Stomach (tissue), 9 donors: ENCODE measurements around the gene PLCG1. TPM values are rescaled to one million over a fixed set of nuclear protein-coding genes. Genes with fewer than 3 reads are reported as not detected.

ENCODE experiments used
- DNase-seq, 2 donors: peaks; one replicate each; pipeline versions ENCODE4 v3.0.0 to v3.0.0-alpha.2; 2013 to 2019
- H3K27ac ChIP-seq, 5 donors: fragments of 200-600 bp in 4 of 5; sonication (generic) in 4 of 5; one replicate each; pipeline ENCODE4 v1.5.1; 2013 to 2019; ENCODE audit warnings: mild to moderate bottlenecking in 1 of 5, moderate library complexity in 1 of 5
- H3K27me3 ChIP-seq, 3 donors: fragments of 200-600 bp; sonication (generic); one replicate each; pipeline ENCODE4 v1.5.1; 2017 to 2019; ENCODE audit warnings: mixed run types in 1 of 3
- H3K36me3 ChIP-seq, 4 donors: fragments of 200-600 bp; sonication (generic); 1 replicate in 3 of 4; 2 replicates in 1 of 4; pipeline ENCODE4 v1.5.1; 2016 to 2019
- H3K4me1 ChIP-seq, 4 donors: fragments of 200-600 bp; sonication (generic); one replicate each; pipeline ENCODE4 v1.5.1; 2016 to 2019
- H3K4me3 ChIP-seq, 4 donors: fragments of 200-600 bp; sonication (generic) in 3 of 4; one replicate each; pipeline ENCODE4 v1.5.1; 2016 to 2019; ENCODE audit warnings: mild to moderate bottlenecking in 1 of 4
- H3K9me3 ChIP-seq, 4 donors: fragments of 200-600 bp; sonication (generic); one replicate each; pipeline ENCODE4 v1.5.1; 2016 to 2019
- CTCF ChIP-seq, 7 experiments: fragments of 450-650 bp in 4 of 7; fragments of 200-600 bp in 3 of 7; sonication (generic) in 3 of 7; IDR thresholded peaks; one replicate each; pipeline ENCODE4 v1.5.1; 2016 to 2019; ENCODE audit warnings: antibody characterized with exemption in 7 of 7, control low read depth in 2 of 7, mild to moderate bottlenecking in 1 of 7
- EP300 ChIP-seq: sonication (generic); formaldehyde crosslinking; IDR thresholded peaks from one replicate; pipeline ENCODE4 v1.6.1; 2017; ENCODE audit warnings: antibody characterized with exemption
- POLR2A ChIP-seq, 4 donors: fragments of 450-650 bp; IDR thresholded peaks; one replicate each; pipeline ENCODE4 v1.6.1; 2016; ENCODE audit warnings: antibody characterized with exemption in 4 of 4, control low read depth in 2 of 4, mild to moderate bottlenecking in 1 of 4, moderate library complexity in 1 of 4
- POLR2AphosphoS5 ChIP-seq, 3 donors: sonication (generic); formaldehyde crosslinking; IDR thresholded peaks; one replicate each; pipeline ENCODE4 v1.6.1; 2016; ENCODE audit warnings: antibody characterized with exemption in 3 of 3
- WGBS, 5 donors: extraction: QIAGEN DNeasy Blood & Tissue Kit in 3 of 5; methylation state at CpG; one replicate each; pipeline versions ENCODE4 v1.1.5 to v1.1.7; 2013 to 2018; 5-methylcytosine and 5-hydroxymethylcytosine counted together
- intact Hi-C: fragments of 100-400 bp; cut with DNase I; formaldehyde crosslinking; loops from one replicate; pipeline ENCODE4 v1.15.1; 2023; ENCODE audit warnings: low total_unique reads
- polyA plus RNA-seq, 3 donors: library from polyadenylated mRNA; stranded (reverse); fragments of 200-250 nt; gene quantifications; one replicate each; pipeline ENCODE4 v1.2.3, GENCODE V29; 2013
- total RNA-seq, 5 donors: library from RNA; depleted of rRNA; stranded (reverse); fragments of >200 nt; gene quantifications; one replicate each; pipeline versions ENCODE4 v1.1.0 to v1.2.3, GENCODE V29; 2014 to 2016
- donor health status: healthy with polysubstance abuse.
- donor health status: Bipolar disorder and iron deficiency.
- donor health status: healthy.

Gene PLCG1
- total and polyA plus RNA-seq, 8 donors: 16.3 to 576 (median 56.0) TPM

- Histone ChIP-seq H3K9me3 (no peaks in the 10 kb centered on the region), H3K4me3 (no peak overlapping the region), H3K27ac (no peak overlapping the region), H3K27me3 (no peaks in the 10 kb centered on the region), H3K36me3 (peaks cover 37 to 80% (median 77%) of the 10 kb centered on the region in 4 donors), H3K4me1 (peaks cover 0 to 19% (median 3%) of the 10 kb centered on the region in 4 donors)
- 69 to 77% (median 74%) methylated on average over 4 of the region's 4 CpGs for WGBS, 5 donors
- TF ChIP-seq POLR2A (IDR thresholded peaks at IDR 0.05) (no peak), EP300 (no peak), CTCF (IDR thresholded peaks at IDR 0.05) (no peak), POLR2AphosphoS5 (IDR thresholded peaks at IDR 0.05) (no peak)
- intact Hi-C loops: loop anchor here (5.0 kb wide), 1 partner anchor 125 kb away; no protein-coding TSS in a partner anchor
- DNase-seq: no peak
Observed at GRCh38 chr20:41091927-41092326, 45.4 kb upstream of the PLCG1 start.

DNA sequence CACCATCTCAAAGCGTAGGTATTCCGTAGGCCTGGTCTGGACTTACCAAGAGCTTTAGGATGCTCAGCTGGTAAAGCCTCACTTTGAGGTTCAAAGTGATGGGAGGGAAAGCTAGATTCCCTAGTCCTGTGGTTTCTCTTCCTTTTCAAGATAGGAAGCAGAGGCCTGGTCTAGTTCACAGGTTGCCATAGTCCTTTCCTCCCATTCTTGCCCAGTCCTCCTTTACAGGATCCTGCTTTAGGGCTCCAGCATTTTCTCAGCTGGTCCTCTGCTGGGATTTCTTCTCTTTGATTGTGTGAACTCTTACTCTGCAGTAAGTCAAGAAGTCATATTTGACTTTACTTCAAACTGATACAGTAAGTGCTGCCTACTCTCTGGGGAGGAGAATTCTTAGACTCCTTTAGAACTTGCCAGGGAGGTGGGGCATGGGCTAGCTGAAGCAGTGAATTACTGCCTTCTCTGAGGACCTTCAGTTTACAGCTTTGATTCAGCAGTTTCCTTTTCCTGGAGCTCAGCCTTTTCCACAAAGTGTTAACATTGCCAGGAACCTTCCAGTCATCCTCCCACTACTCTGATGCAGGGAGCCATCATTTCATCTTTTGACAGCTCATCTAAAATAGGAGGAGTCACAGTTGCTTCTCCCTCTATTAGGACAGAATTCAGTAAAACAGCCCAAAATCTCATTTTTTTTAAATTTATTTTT is 42.8 kb upstream of the PLCG1 start:
- 89 to 98% (median 93%) methylated on average over 2 of the region's 2 CpGs for WGBS, 5 donors
- TF ChIP-seq EP300 (no peak), POLR2AphosphoS5 (IDR thresholded peaks at IDR 0.05) (no peak), POLR2A (IDR thresholded peaks at IDR 0.05) (no peak), CTCF (IDR thresholded peaks at IDR 0.05) (no peak)
- Histone ChIP-seq H3K9me3 (no peaks in the 10 kb centered on the region), H3K4me1 (peaks cover 0 to 18% (median 0%) of the 10 kb centered on the region in 4 donors), H3K4me3 (no peak overlapping the region), H3K27me3 (no peaks in the 10 kb centered on the region), H3K27ac (peak overlapping the region in 1 of 5 donors; percentile 8), H3K36me3 (peaks cover 50 to 84% (median 81%) of the 10 kb centered on the region in 4 donors)
- intact Hi-C loops: loop anchor here (5.0 kb wide), 2 partner anchors 102 to 127 kb away; no protein-coding TSS in a partner anchor
- DNase-seq: no peak

GRCh38 chr20:41095110-41095969 is 42.0 kb upstream of the PLCG1 start:
- intact Hi-C loops: loop anchor here (5.0 kb wide), 1 partner anchor 103 kb away; no protein-coding TSS in a partner anchor
- WGBS, 5 donors: 41 to 51% (median 46%) methylated on average over 7 of the region's 7 CpGs
- H3K9me3 ChIP-seq: no peaks in the 10 kb centered on the region
- no peak for TF ChIP-seq EP300
- TF ChIP-seq CTCF (IDR thresholded peaks at IDR 0.05): peak in 5 of 7 experiments; percentile 59 to 81 (median 65)
- TF ChIP-seq POLR2AphosphoS5 (IDR thresholded peaks at IDR 0.05): peak in 1 of 3 donors; percentile 24
- H3K27ac ChIP-seq: peak overlapping the region in 1 of 5 donors; percentile 8
- H3K4me3 ChIP-seq: no peak overlapping the region
- DNase-seq: peak; percentile 62 to 86
- peaks cover 0 to 18% (median 0%) of the 10 kb centered on the region in 4 donors for H3K4me1 ChIP-seq
- no peaks in the 10 kb centered on the region for H3K27me3 ChIP-seq
- peaks cover 57 to 86% (median 84%) of the 10 kb centered on the region in 4 donors for H3K36me3 ChIP-seq

- Histone ChIP-seq H3K4me3 (no peak overlapping the region), H3K27ac (no peak overlapping the region), H3K36me3 (peaks cover 74 to 98% (median 96%) of the 10 kb centered on the region in 4 donors), H3K27me3 (no peaks in the 10 kb centered on the region), H3K4me1 (peaks cover 0 to 17% (median 0%) of the 10 kb centered on the region in 4 donors), H3K9me3 (no peaks in the 10 kb centered on the region)
- TF ChIP-seq CTCF (IDR thresholded peaks at IDR 0.05): no peak
- no peak for TF ChIP-seq EP300
- peak in 1 of 3 donors; percentile 14 for TF ChIP-seq POLR2AphosphoS5 (IDR thresholded peaks at IDR 0.05)
- intact Hi-C loops: loop anchor here (5.0 kb wide), 1 partner anchor 106 kb away; no protein-coding TSS in a partner anchor
- DNase-seq: no peak
- WGBS, 5 donors: 77 to 87% (median 83%) methylated on average over 4 of the region's 4 CpGs
Observed at GRCh38 chr20:41098703-41099250, 38.6 kb upstream of the PLCG1 start.
